Breast epithelium (tissue), 3 donors: ENCODE results near the gene PTGR3.

Experiments used
- POLR2A ChIP-seq: fragments of 450-650 bp; IDR thresholded peaks from one replicate; pipeline ENCODE4 v1.6.1; 2016; ENCODE audit warnings: antibody characterized with exemption, mild to moderate bottlenecking, moderate library complexity
- POLR2AphosphoS5 ChIP-seq, 3 donors: sonication (generic); formaldehyde crosslinking; IDR thresholded peaks; one replicate each; pipeline ENCODE4 v1.6.1; 2017; ENCODE audit warnings: antibody characterized with exemption in 3 of 3
- TF ChIP-seq, protein P1 (sequence below), 3 donors: fragments of 450-650 bp; IDR thresholded peaks; one replicate each; pipeline ENCODE4 v1.5.1; 2016 to 2017; ENCODE audit warnings: antibody characterized with exemption in 3 of 3, mild to moderate bottlenecking in 3 of 3, moderate library complexity in 3 of 3

DNA sequence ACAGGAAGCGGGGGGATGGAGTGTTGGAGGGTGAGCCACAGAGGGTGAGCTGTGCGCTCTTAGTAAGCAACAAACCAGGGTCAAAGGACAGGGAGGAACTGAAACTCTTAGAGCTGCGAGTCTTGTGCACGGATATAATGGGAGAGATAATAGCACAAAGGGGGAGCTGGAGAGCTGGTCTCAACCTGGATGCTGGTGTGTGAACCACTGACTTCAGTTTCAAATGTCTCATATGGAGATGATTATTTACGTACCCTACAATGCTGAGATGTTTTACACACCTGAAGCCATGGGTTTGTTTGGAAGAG, 35.9 kb downstream of the PTGR3 start:
- TF ChIP-seq, protein P1, sequence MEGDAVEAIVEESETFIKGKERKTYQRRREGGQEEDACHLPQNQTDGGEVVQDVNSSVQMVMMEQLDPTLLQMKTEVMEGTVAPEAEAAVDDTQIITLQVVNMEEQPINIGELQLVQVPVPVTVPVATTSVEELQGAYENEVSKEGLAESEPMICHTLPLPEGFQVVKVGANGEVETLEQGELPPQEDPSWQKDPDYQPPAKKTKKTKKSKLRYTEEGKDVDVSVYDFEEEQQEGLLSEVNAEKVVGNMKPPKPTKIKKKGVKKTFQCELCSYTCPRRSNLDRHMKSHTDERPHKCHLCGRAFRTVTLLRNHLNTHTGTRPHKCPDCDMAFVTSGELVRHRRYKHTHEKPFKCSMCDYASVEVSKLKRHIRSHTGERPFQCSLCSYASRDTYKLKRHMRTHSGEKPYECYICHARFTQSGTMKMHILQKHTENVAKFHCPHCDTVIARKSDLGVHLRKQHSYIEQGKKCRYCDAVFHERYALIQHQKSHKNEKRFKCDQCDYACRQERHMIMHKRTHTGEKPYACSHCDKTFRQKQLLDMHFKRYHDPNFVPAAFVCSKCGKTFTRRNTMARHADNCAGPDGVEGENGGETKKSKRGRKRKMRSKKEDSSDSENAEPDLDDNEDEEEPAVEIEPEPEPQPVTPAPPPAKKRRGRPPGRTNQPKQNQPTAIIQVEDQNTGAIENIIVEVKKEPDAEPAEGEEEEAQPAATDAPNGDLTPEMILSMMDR (IDR thresholded peaks at IDR 0.05) = no peak
- TF ChIP-seq POLR2AphosphoS5 (IDR thresholded peaks at IDR 0.05) (no peak), POLR2A (no peak)
